Measurements from ENCODE around the gene TBX18.

GRCh38 chr6:84766118-84766798 lies 1.9 kb upstream of the TBX18 start:
- TF ChIP-seq EP300 (IDR thresholded peaks at IDR 0.05): no peak
- TF ChIP-seq POLR2AphosphoS5 (IDR thresholded peaks at IDR 0.05): no peak
- no peak for TF ChIP-seq CTCF (IDR thresholded peaks at IDR 0.05)
- TF ChIP-seq POLR2A (IDR thresholded peaks at IDR 0.05): no peak
